HG03460 (cell line): ENCODE data around the gene CELF3.
"Not testable (repeated sequence)": the region's sequence is repeated elsewhere in the genome, so short reads cannot be mapped to it uniquely, and the experiment has no call there.

Experiments
- ATAC-seq: cut with Tn5 transposase; IDR thresholded peaks from one replicate; pipeline ENCODE4 v1.9.1; 2021; ENCODE audit not compliant: unreplicated experiment

CELF3 gene

GRCh38 chr1:151716771-151717631 is at the start of gene CELF3:
TSS of gene CELF3 (minus strand) at chr1:151716803. CDS start at chr1:151716020, 783 bp downstream.
- ATAC-seq = no peak

GRCh38 chr1:151763990-151764389 is 47.4 kb upstream of the CELF3 start:
- ATAC-seq = no peak

- peak; percentile 99 for ATAC-seq
Observed at GRCh38 chr1:151762941-151763921, 46.6 kb upstream of the CELF3 start, which contains the start of gene MRPL9. TSS of gene MRPL9 (minus strand) at chr1:151763496. CDS start at chr1:151763479, 17 bp downstream.

GRCh38 chr1:151760597-151761385 is 44.2 kb upstream of the CELF3 start:
- no peak for ATAC-seq

- no peak for ATAC-seq
Observed at GRCh38 chr1:151759241-151759640, 42.6 kb upstream of the CELF3 start.

GRCh38 chr1:151756291-151756690 is 39.7 kb upstream of the CELF3 start:
- no peak for ATAC-seq

- ATAC-seq = no peak
Observed at GRCh38 chr1:151741516-151741915, 24.9 kb upstream of the CELF3 start.

GRCh38 chr1:151739590-151740355 is 23.2 kb upstream of the CELF3 start:
- ATAC-seq = no peak

GRCh38 chr1:151737479-151737878 is 20.9 kb upstream of the CELF3 start:
- ATAC-seq = no peak

- ATAC-seq = no peak
Observed at GRCh38 chr1:151737026-151737425, 20.4 kb upstream of the CELF3 start.

GRCh38 chr1:151733995-151734394 is 17.4 kb upstream of the CELF3 start:
- not testable (repeated sequence) for ATAC-seq

- ATAC-seq = no peak
Observed at GRCh38 chr1:151733126-151733525, 16.5 kb upstream of the CELF3 start.

- ATAC-seq = no peak
Observed at GRCh38 chr1:151729966-151730291, 13.3 kb upstream of the CELF3 start.

- no peak for ATAC-seq
Observed at GRCh38 chr1:151729157-151729965, 12.8 kb upstream of the CELF3 start.

GRCh38 chr1:151728151-151729054 is 11.8 kb upstream of the CELF3 start:
- ATAC-seq = no peak

- no peak for ATAC-seq
Observed at GRCh38 chr1:151723726-151724370, 7.2 kb upstream of the CELF3 start.

- no peak for ATAC-seq
Observed at GRCh38 chr1:151721788-151722510, 5.3 kb upstream of the CELF3 start.
